NCI-H2107 (cell line): Measurements from ENCODE around the gene ABCD4.

Experiments
- DNase-seq: peaks from one replicate; lab custom pipeline; 2025; lab: John Stamatoyannopoulos, UW

Gene ABCD4

DNA sequence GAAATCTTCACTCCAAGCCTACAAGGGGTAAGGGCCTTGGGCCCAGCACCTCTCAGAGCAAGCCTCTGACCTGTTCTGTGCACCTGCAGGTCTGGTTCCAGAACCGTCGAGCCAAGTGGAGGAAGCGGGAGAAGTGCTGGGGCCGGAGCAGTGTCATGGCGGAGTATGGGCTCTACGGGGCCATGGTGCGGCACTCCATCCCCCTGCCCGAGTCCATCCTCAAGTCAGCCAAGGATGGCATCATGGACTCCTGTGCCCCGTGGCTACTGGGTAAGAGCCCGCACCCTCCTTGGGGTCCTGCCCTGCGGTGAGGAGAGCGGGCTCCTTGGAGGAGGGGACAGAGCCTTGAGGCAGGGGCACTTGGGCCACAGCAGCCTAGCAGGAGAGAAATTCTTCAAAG is 43.2 kb downstream of the ABCD4 start:
- no peak for DNase-seq

DNA sequence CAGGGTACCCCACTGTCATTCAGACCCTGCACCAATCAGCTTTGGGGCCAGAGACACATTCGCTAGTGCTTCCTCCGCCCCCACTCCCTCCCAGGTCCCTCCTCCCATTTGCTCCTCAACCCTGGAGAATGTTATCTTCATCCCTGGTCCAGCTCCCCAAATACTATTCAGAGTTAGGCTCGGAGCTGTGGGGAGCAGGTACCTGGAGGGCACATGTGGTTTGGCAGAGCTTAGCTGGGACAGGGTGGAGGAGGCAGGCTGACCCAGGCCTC is 44.0 kb downstream of the ABCD4 start:
- DNase-seq, result no peak

DNA sequence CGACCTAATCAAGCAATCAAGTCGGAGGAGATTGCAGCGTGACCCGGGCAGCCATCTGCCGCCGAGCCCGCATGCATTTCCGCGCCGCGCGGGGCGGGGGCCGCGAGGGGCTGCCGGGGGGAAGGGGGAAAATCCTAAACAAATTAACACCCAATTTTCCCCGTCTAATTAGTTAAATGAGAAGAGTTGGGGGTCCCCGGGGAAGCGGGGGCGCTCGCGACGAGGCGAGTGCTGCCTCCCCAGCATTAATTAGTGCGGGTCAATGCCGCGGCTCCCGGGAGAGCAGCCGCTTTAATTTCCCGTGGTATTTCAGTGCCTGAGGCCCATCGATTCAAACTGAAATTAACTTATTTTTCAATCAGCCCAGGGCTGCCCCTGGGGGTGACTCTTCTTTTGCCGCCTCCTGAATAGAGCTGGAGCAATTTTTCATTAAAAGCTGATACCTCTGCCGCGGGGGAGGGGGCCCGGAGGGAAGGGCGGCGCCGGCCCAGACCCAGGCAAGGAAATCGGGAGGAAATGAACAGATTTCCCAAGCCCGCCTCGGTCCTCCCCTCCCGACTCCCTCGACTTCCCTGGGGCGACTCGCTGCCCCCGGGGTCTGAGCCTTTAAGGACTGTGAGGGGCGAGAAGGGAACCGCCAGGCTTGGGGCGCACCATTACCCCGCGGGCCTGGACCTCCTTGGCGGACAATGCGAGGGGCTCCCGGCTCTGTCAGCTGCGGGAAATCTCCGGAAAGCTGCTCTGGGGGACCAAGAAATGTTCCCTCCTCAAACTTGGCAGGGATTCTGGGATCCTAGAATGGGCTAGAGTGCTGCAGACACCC is 44.6 kb downstream of the ABCD4 start:
- no peak for DNase-seq

DNA sequence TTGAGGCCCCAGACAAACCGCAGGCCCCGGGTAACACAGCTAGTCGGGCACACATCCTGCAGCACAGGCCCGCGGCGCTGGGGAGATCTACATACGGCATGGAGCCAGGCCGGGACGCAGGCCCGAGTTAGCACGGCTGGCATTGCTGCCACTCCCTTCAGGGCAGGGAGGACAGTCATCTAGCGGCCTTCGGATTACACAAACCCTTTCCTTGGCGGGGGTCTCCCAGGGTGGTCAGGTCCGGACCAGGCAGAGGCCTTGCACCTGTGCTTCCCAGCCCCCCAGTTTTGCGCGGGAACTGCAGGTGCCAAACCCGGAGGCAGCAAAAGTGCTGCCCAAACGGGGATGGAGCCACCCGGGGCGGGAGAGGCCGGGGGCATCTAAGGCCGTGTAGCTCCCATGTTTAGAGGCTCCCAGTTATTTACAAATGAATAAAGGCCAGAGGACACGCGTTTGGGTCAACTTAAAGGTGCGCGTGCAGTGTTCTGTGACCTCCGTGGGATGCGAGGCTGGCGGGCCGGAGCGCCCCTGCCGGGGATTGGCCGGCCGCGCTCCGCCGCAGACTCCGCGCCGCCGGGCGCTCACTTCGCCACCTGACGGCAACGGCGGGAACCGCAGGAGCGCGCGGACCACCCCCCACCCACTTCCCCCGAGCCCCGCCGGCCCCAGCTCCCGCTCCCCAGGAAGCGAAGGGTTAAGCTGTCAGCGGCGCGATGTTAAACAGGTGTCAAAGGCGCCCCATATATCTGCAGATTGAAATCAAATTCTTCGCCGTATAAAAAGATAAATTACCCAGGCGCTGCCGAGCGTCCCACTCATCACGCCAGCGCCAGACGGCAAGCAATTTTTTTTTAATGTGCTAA is 45.4 kb downstream of the ABCD4 start:
- peak; percentile 40 for DNase-seq

DNA sequence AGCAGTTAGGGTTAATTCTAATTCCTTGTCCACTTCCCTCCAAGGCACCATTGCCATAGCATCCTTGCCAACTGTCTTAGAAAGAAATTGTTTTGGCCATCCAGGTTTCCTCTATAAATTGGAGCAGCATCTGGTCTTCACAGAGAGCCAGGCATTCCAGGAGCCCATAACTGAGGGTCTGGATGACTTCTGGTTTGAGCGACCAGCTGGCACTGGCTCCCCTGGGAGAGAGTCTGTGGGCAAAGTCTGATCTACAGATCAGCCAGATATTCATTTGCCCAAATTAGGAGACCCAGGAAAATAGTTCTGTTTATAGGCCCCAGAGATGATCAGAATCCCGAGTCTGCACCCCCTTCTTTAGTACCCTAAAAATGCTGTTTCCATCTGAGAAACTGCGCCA is 47.5 kb downstream of the ABCD4 start:
- DNase-seq, result no peak

DNA sequence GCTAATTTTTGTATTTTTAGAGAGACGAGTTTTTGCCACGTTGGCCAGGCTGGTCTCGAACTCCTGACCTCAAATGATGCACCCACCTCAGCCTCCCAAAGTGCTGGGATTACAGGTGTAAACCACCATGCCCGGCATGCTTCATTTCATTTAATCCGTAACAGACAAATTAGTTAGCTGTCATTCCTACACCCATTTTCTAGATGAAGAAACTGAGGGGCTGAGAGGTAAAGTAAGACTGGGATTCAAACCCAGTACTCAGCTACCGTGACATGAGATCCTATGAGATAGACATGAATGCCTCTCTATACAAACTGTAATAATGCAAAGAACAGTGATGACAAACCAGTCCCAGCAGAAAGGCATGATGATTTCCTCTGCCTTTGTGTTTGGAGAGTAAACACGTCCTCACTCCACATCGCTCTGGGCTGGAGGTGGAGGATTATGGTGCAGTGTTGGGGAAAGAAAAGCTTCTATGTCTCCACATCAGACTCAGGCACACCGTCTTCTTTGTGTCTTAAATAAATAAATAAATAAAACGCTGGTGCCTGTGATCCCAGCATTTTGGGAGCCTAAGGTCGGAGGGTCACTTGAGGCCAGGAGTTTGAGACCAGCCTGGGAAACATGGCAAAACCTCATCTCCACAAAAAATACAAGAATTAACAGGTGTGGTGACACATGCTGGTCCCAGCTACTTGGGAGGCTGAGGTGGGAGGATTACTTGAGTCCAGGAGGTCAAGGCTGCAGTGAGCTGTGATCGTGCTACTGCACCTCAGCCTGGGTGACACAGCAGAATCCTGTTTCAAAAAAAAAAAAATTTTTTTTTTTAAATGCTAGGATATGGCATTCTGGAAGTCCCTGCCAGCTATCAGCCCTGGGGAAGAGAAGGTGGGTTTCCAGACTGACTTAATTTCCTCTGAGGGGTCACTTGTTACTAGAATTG is 53.0 kb downstream of the ABCD4 start:
- DNase-seq, result no peak

DNA sequence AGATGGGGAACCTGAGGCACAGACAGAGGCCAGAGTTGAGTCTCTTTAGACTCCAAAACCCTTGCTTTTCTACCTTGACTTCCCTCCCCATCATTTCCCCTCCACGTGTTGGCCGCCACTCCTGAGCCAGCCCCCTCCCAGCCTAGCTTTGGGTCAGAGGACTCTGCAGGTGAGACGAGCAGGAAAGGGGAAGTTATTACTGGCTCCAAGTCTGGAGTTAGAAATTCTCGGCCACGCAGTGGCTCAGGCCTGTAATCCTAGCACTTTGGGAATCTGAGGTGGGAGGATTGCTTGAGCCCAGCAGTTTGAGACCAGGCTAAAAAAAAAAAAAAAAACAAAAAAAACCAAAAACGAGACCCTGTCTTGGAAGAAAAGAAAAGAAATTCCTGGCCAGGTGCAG is 54.7 kb downstream of the ABCD4 start:
- no peak for DNase-seq

DNA sequence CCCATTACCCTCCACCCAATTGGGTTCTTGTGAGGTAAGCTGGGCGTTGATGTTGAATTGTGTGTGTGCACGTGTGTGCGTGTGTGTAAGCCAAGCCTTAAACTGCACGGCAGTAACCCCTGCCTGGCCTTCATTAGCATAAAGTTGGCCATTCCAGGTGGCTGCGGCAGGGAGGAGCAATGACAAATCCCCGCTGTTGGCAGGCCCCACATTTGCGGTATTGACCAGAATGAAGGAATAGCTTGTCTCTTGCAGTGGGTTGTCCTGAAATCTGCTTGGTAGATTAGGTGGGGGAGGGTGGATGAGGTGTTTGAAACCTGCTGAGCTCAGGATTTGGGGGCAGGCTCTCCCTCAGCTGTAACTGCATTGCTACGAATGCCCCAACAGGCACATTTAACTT is 56.2 kb downstream of the ABCD4 start:
- no peak for DNase-seq

DNA sequence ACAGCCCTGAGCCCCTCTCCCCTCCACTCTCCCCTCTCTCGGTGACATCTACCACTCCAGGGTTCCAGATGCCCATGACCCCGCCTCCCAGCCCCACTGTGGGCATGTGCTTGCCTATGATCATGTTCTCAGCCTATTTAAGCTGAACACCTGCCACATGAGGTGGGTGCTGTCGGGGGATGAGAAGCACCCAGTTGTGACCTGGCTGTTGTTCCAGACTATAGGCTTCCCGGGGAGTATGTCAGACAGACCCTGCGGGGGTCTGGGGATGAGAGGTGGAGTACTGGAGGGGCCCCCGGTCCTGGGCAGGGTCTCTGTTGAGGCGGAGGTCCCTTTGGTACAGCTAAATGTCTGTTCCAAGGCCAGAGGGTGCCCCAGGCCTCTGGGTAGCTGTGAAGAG is 57.4 kb downstream of the ABCD4 start:
- DNase-seq, result peak; percentile 24

DNA sequence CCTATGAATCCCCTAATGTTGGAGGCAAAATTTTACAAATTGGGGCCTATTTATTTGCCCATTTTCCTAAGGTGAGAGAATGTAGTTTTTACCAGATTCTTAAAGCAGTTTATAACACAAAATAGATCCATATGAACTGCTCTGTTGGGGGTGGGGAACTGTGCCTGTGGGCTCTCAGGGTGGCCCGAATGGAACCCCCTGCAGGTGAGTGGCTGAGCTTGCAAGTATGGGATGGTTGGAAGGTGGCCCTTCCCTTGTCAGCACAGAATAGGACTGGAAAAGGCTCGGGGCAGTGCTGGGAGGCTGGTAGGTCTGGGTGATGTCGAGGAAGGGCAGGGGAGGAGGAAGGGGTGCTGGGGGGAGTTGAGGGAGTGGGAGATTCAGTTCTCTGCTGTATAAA is 58.6 kb downstream of the ABCD4 start:
- no peak for DNase-seq

DNA sequence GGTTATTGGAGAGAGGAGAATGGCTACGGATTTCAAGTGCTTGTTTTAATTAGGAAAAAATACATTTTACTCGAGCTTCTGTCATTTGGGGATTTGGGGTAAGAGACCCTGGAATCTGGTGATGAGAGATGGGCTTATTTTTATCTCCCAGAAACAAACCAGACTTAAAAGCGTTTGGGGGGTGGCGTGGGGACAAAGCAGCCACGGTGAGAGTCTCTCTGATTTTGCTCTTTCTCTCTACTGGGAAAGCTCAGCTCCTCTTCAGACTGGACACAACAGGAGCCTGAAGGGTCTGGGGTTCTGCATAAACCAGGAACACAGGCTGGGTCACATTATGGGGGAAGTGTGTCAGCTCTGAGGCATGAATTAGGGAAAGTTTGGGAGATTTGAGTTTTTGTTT is 59.7 kb downstream of the ABCD4 start:
- DNase-seq, result no peak

DNA sequence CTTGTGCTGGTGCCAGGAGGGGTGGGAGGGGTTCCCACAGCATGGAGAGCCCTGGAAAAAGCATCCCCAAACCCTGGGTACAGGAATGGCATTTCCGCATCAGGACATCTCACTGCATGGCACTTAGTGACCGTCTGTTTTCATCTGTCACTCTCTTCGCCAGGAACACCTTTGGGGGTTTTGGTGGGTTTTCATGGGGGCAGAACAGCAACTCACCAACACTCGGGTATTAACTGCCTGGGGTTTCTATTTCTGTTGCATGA is 60.0 kb downstream of the ABCD4 start:
- no peak for DNase-seq

DNA sequence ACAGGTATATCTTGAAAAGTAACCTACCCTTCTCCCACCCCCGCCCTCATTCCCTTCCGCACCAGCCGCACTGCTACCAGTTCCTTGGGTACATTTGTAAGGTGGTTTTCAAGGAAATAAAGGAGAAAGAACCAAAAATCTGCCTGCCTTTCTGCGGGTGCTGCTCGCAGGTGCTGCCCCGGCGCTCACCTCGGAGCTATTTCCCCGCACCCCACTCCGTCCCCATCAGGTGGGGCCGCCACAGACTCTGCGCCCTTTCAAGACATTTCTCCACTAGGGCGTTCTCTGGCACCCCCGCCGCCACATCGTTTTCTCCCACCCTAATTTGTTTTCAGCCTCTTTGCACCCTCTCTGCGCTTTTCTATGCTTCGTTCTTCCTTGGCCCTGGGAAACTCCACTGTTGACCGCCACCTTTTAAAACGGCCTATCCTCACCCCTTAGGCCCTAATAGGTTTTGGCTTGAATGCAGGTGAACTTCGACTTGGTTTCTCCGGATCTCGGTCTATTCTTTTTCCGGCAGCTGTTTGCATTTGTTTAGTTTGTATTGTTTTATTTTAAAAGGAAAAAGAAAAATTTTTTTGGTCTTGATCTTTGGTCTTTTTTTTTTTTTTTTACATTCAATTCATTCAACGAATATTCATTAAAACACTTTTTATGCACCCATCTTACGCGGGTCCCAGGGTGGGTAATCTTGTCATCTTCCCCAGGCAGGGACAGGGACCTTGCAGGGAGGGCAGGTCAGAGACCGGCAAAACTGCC is 60.5 kb downstream of the ABCD4 start:
- no peak for DNase-seq

DNA sequence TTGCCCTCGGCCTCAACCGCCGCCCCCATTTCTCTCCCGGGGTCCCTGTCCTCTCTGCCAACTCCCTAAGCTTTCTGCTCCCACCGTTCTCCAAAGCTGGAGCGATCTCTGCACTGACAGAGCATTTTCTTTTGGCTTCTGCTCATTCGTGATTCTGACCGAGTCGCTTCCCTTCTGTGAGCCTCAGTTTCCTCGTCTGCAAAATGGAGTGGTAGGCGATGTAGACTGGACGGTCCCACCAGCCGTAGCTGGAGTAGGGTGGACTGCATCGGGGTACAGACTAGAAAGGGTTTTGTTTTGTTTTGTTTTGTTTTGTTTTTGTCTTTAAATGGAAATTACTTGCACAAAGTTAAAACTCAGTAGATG is 61.1 kb downstream of the ABCD4 start:
- no peak for DNase-seq

DNA sequence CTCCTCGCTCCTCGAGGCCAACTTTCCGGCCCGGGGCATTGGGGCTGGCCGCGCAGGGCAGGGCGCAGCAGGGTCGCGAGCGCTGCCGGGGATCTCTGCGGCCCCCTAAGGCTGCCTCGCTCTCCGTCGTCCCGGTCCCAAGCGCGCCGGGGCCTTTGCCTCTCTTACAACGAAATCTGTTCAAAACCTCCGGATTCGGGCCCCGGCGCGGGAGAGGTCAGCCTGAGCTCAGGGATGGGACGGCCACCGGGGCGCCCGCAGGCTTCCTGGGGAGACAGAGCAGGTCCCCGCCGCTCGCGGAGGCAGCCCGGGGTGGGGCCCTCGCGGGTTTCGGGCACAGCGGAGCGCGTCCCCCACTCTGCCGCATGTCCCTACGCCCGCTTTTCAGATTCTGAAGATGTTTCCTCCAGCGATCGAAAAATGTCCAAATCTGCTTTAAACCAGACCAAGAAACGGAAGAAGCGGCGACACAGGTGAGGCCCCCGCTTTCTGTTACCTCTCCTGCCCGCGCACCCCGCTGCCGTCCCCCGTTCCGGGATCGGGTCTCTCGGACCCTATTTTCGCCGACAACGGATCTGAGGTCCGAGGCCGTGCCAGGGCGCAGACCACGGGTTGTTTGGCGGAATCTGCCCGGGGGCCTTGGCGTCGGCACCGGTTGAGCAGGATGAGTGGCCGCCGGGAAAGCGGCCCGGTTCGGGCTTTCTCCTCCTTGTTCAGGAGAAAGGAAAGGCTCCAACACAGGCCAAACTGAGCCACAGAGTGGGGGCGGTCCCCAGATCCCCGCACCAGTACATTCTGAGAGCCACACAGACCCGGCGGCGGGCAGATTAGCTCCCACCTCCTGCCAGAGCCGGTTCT is 61.7 kb downstream of the ABCD4 start:
- DNase-seq, result no peak

DNA sequence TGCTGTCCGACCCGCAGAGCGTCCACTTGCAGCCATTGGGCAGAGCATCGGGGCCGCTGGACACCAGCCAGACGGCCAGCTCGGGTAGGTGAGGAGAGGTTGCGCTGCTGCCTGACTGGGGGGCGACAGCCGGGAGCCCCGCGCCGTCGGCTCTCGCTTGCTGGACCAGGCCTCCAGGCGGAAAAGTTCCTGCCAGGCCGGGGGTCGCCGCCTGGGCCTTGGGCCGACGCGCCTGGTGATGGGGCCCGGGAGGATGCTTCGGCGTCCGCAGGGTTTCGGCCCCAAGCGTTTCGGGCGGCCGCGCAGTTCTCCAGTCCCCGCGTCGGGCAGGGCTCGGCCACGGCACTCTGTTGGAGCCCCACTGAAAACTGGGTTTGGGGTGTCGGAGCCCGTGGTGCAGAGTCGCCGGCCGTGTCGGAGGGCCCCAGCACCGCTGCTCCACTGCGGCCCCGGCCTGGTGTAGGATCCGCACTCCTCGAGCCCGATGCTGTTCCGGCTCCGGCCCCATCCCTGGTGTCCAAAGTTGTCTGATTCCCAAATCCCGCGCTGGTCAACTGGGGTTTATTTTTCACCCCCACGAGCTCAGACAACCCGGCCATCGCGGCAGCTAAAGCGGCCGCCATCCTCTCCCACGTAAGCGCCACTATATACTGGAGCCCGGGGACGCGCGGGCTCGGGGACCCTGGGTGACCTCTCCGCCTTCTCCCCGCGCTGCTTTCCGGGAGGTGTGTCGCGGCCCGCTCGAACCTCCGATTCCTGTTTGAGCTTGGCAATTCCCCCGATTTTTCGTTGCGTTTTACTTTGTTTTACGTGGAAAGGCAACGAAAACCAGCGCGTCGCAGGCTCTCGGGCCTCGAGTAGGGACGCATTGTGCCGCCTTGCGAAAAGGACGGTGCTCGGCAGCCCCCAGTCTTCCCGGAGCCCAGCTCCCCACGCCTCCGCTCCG is 62.6 kb downstream of the ABCD4 start:
- DNase-seq, result no peak

DNA sequence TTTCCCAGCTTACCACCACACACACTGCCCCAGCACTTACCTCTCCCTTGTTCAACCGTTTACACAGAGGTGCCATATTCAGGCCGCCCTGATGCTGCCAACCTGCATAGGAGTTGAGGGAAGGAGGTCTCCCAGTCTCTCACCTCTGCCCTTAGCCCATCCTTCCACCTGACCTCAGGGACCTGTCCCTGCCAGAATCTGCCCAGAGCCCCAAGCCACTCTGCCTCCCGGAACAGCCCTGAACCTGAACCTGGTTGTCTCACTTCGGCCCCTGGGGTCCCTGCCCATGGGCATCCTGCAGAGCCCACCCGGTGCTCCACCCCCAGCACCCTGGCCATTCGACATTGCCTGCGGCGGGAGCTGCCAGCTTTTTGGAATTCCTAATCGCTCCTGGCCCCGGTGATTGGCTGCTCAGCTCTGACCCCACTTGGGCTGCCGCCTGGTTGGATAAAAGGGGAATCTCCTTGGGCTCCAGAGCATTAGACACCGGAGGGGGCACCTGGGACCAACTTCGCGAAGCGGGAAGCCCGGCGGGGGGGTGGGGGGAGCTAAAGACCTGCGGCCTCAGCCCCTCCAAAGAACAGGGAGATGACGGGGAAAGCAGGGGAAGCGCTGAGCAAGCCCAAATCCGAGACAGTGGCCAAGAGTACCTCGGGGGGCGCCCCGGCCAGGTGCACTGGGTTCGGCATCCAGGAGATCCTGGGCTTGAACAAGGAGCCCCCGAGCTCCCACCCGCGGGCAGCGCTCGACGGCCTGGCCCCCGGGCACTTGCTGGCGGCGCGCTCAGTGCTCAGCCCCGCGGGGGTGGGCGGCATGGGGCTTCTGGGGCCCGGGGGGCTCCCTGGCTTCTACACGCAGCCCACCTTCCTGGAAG is 63.5 kb downstream of the ABCD4 start, which contains the start of gene VSX2:
VSX2 (plus strand) TSS at position 476 of the 874 bp plus-strand sequence; CDS start at position 589, 113 bp downstream.
- no peak for DNase-seq

DNA sequence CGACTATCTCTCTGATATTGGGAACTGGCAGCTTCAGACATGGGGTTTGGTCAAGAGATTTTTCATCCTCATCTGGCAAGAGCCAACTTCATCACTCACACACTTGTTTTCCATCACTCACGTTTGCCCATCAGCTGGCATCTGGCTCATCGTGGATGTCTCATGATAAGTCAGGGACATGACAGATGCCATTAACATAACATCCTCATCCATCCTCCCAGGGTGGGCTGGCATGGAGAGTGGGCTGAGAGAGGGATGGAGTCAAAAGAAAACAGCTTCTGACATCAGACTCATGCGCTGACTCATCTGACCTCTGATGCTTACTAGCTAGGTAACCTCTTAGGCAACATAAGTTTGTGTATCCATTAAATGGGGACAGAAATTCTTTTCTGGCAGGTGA is 65.3 kb downstream of the ABCD4 start:
- no peak for DNase-seq
